Body of pancreas (tissue), 4 donors: ENCODE measurements around the gene CAMK1D.

ENCODE experiments used
- CTCF ChIP-seq, 7 experiments: fragments of 450-650 bp in 4 of 7; fragments of 200-600 bp in 3 of 7; sonication (generic) in 3 of 7; IDR thresholded peaks; one replicate each; pipeline ENCODE4 v1.5.1; 2016 to 2019; ENCODE audit warnings: antibody characterized with exemption in 7 of 7
- POLR2A ChIP-seq, 3 donors: fragments of 450-650 bp; IDR thresholded peaks; one replicate each; pipeline ENCODE4 v1.6.1; 2016; ENCODE audit warnings: antibody characterized with exemption in 3 of 3, mild to moderate bottlenecking in 2 of 3

GRCh38 chr10:12772797-12773587, 423.6 kb downstream of the CAMK1D start:
- no peak for TF ChIP-seq CTCF (IDR thresholded peaks at IDR 0.05)
- no peak for TF ChIP-seq POLR2A (IDR thresholded peaks at IDR 0.05)
